ENCODE data around the gene GRN. TPM values are rescaled to one million over a fixed set of nuclear protein-coding genes. Genes with fewer than 3 reads are reported as not detected.
"Not testable (repeated sequence)": the region's sequence is repeated elsewhere in the genome, so short reads cannot be mapped to it uniquely, and the experiment has no call there.

GRN gene
- polyA plus RNA-seq, 3 donors = 65.3 to 151 (median 104) TPM

GRCh38 chr17:44354582-44355561, 9.8 kb downstream of the GRN start:
- 38 to 63% (median 61%) methylated on average over 56 to 77 of the region's 77 CpGs for WGBS, 3 donors
- H3K27ac ChIP-seq (ENCODE audit: low read depth, low read length) = no peak overlapping the region

DNA sequence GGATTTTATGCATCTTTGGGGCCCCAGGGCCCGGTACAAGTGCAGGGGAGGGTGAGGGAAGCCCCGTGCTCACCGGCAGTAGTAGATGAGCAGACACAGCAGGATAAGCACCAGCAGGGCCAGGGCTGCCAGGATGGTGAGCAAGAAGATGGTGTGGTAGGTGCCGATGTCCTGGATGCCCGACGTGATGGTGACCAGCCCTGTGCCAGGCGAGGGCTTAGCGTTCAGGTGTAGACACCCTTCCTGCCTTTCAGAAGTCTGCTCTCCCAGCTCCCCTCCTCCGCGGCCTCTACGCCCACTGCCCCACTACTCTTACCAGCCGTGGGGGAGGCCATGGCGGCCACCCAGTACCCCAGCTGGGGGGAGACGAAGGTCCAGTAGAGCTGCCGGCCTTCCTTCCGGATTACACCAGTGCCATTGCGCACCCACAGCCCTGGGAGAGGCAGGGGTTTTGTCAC, 10.6 kb downstream of the GRN start:
- H3K27ac ChIP-seq (ENCODE audit: low read depth, low read length) = no peak overlapping the region
- WGBS, 3 donors = 83 to 90% (median 88%) methylated on average over 16 to 17 of the region's 17 CpGs

GRCh38 chr17:44356241-44356640, 11.1 kb downstream of the GRN start:
- no peak overlapping the region for H3K27ac ChIP-seq (ENCODE audit: low read depth, low read length)
- 85 to 90% (median 88%) methylated on average over 9 to 11 of the region's 11 CpGs for WGBS, 3 donors

- H3K27ac ChIP-seq (ENCODE audit: low read depth, low read length) = no peak overlapping the region
- WGBS, 3 donors = 84 to 95% (median 92%) methylated on average over 9 of the region's 9 CpGs
These were observed 13.0 kb downstream of the GRN start for GRCh38 chr17:44358066-44358465.

DNA sequence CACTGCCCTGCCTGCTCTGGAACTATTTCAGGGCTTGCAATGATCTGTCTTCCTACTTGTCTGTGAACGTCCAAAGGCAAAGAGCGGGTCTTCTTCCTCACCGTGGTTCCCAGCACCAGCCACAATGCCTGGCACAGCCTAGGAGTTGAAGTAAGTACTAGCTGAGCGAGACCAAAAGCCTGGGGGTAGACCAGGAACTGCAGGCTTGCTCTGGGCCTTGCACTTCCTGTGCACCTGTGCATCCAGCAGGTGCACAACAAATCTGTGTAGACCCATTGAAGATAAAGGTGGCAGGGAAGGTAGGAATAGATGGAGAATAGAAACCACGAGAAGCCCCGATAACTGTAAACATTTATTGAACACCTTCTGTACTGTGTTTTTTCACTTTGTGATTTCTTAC, 13.9 kb downstream of the GRN start:
- WGBS, 3 donors = 63 to 74% (median 73%) methylated on average over 6 of the region's 6 CpGs
- H3K27ac ChIP-seq (ENCODE audit: low read depth, low read length) = no peak overlapping the region

GRCh38 chr17:44359458-44360143, 14.5 kb downstream of the GRN start:
- H3K27ac ChIP-seq (ENCODE audit: low read depth, low read length) = no peak overlapping the region
- 78 to 93% (median 91%) methylated on average over 14 of the region's 14 CpGs for WGBS, 3 donors

- WGBS, 3 donors = 57 to 66% (median 58%) methylated on average over 6 of the region's 6 CpGs
- H3K27ac ChIP-seq (ENCODE audit: low read depth, low read length) = no peak overlapping the region
These were observed 15.0 kb downstream of the GRN start for GRCh38 chr17:44360144-44360533.

GRCh38 chr17:44360826-44361225, 15.7 kb downstream of the GRN start:
- no peak overlapping the region for H3K27ac ChIP-seq (ENCODE audit: low read depth, low read length)
- WGBS, 3 donors = 48 to 58% (median 49%) methylated on average over 4 to 5 of the region's 5 CpGs

GRCh38 chr17:44361292-44362260, 16.5 kb downstream of the GRN start:
- 57 to 62% (median 59%) methylated on average over 11 of the region's 11 CpGs for WGBS, 3 donors
- no peak overlapping the region for H3K27ac ChIP-seq (ENCODE audit: low read depth, low read length)

DNA sequence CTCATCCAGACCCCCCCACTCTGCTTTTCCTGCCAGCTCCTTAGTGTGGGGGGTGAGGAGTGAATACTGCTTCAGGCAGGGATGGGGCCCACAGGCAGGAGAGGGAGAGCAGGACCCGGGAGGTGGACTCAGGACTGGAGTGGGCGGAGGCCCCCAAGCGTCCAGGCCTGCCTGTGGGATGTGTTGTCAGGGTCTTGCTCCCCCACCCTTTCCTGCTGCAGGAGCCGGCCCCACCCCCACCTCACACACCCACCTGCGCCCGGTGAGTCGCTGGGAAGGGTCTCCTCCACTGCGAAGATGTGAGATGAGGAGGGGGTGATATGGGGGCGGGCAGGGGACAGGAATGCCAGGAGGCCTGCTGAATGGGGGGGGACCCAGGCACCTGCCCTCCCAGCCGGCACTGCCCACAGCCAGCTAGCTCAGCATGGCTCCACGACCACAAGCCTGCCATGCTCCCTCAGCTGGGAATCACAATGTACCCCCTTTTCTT, 17.4 kb downstream of the GRN start:
- H3K27ac ChIP-seq (ENCODE audit: low read depth, low read length) = no peak overlapping the region
- WGBS, 3 donors = 11 to 34% (median 20%) methylated on average over 6 to 11 of the region's 11 CpGs

GRCh38 chr17:44362949-44363612, 18.0 kb downstream of the GRN start:
- 0 to 3% (median 2%) methylated on average over 32 to 45 of the region's 45 CpGs for WGBS, 3 donors
- H3K27ac ChIP-seq (ENCODE audit: low read depth, low read length) = no peak overlapping the region

DNA sequence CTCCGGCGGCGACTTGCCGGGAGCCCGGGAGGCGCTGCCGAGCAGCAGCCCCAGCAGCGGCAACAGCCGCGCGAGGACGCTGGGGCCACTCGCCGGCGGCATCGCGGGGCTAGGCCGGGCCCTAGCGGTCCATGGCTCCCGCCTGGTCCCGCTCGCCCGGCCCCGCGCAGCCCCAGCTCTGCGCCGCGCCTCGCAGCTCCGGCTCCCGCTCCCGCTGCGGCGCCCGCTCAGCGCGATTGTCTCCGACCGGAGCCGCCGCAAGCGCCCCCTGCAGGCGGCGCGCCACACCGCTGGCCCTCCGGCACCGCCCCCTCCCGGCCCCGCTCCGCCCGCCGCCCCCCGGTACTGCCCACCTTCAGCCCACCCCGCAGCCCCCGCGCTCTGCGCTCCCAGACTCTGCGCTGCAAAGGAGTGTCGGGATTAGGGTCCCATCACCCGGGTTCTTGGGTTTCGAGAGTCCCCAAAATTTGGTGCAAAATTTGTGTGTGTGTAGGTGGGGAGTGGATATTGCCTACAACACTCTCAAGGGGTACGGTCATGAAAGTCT, 18.6 kb downstream of the GRN start, which contains the start of gene FAM171A2:
Gene FAM171A2 (minus strand): TSS at position 241 of the 547 bp plus-strand sequence. CDS start 139 bp downstream, at position 102.
- WGBS, 3 donors = 1% methylated on average over 36 to 63 of the region's 63 CpGs
- H3K27ac ChIP-seq (ENCODE audit: low read depth, low read length) = no peak within 1 kb of the TSS

GRCh38 chr17:44365051-44365450, 19.9 kb downstream of the GRN start:
- H3K27ac ChIP-seq (ENCODE audit: low read depth, low read length) = not testable (repeated sequence)
- 84 to 91% (median 89%) methylated on average over 5 of the region's 5 CpGs for WGBS, 3 donors

DNA sequence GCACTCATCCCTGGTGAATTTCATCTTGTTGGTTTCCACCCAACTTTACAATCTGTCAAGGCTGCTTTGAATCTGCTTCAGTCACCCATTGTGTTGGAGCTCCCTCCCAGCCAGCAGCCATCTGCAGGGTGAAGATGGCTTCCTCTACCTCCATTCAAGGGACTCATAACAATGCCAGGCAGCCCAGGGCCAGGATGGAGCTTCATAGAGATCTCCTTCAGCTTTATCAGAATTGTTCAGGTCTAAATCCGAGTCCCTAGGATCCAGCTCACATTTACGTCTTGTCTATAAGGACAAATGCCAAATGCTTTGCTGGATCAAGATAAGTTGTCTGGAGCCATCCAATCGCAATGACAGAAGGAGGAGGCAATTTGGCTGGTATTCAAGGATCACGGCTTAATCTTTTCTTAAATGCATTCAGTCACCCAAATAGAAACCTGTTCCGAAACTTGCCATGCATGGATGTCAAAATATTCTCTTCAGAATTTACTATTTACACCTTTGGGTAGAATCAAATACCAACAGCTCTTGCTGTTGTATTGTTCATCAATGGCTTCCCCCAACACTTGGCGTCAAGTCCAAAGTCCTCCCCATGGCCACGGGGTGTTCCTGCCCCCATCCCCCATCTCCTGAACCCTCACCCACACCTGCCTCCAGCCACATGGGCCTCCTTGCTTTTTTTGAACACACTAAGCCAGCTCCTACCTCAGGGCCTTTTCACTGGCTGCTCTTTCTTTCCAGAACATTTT, 22.3 kb downstream of the GRN start:
- no peak overlapping the region for H3K27ac ChIP-seq (ENCODE audit: low read depth, low read length)
- WGBS, 3 donors = 35 to 74% (median 66%) methylated on average over 7 of the region's 7 CpGs

DNA sequence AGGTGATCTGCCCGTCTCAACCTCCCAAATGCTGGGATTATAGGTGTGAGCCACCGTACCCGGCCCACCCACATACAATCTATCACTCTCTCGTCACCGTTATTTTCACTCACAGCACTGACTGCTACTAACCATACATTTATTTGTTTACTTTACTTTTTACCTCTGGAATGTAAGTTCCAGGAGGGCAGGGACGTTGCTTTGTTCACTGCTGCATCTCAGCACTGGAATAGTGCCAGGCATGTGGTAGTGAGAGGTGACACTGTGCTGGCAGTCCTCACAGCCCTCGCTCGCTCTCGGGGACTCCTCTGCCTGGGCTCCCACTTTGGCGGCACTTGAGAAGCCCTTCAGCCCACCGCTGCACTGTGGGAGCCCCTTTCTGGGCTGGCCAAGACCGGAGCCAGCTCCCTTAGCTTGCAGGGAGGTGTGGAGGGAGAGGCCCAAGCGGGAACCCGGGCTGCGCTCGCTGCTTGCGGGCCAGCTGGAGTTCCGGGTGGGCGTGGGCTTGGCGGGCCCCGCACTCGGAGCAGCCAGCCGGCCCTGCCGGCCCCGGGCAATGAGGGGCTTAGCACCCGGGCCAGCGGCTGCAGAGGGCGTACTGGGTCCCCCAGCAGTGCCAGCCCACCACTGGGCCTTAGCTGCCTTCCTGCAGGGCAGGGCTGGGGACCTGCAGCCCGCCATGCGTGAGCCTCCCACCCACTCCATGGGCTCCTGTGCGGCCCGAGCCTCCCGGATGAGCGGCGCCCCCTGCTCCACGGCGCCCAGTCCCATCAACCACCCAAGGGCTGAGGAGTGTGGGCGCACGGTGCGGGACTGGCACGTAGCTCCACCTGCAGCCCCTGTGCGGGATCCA, 23.5 kb downstream of the GRN start:
- WGBS, 3 donors = 93 to 94% (median 93%) methylated on average over 41 to 42 of the region's 42 CpGs
- H3K27ac ChIP-seq (ENCODE audit: low read depth, low read length) = not testable (repeated sequence)

Data from adipose tissue (tissue), 3 donors.